ENCODE results near the gene SSR1. TPM values are rescaled to one million over a fixed set of nuclear protein-coding genes. Genes with fewer than 3 reads are reported as not detected.

The SSR1 gene
- total and polyA plus RNA-seq, 2 of the 13 experiments (the other 11 are each of a cell fraction or from before 2014, with no cell fraction given): 203 to 243 TPM

DNA sequence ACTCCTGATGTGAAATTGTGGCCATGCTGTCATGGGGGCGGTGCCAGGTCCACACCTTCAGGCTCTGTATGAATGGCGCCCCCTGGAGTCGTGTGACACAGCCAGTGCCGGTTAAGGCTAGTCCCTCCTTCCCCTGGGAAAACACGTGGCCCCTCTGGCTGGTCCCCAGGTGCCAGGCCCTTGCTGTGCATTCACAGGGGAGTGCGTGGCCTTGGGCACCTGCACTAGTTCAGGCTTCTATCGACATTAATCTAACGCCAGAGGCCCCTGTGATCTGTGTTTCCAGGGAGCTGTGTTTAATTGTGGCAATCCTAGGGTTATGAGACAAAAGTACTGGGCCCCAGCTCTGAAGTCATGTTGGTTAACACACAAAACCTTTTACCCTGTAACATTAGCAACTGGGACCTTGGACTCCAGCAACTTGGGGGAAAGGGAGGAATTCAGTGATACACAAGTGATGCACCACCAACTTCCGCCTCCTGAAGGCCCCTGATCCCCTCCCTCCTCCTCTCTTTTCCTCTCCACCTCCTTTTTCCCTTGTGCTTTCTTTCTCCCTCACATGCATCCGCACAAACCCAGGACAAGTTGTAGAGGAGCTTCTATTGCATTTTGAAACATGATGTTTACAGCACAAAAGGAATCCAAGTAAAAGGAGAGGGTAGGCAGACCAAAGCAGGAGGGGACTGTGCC lies 74.0 kb downstream of the SSR1 start (continued):
- TF ChIP-seq, protein P1, sequence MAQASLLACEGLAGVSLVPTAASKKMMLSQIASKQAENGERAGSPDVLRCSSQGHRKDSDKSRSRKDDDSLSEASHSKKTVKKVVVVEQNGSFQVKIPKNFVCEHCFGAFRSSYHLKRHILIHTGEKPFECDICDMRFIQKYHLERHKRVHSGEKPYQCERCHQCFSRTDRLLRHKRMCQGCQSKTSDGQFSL (CRISPR knock-in tag; IDR thresholded peaks at IDR 0.05): no peak
- TF ChIP-seq POLR2AphosphoS5 (IDR thresholded peaks at IDR 0.05; ENCODE audit: low read depth, low read length): peak; percentile 32; the same call in 1 of the 2 replicates
- TF ChIP-seq HDAC1 (CRISPR knock-in tag; IDR thresholded peaks at IDR 0.05): peak; percentile 91; the same call in 1 of the 2 replicates
- TF ChIP-seq ZNF619 (CRISPR knock-in tag; IDR thresholded peaks at IDR 0.05): no peak
- TF ChIP-seq HOXA7 (CRISPR knock-in tag; IDR thresholded peaks at IDR 0.05): no peak
- no peak for TF ChIP-seq ZNF230 (CRISPR knock-in tag; IDR thresholded peaks at IDR 0.05)
- peak; percentile 51; the same call in 1 of the 2 replicates for TF ChIP-seq MTA1 (CRISPR knock-in tag; IDR thresholded peaks at IDR 0.05; ENCODE audit: borderline replicate concordance)
- TF ChIP-seq ETS1 (CRISPR knock-in tag; IDR thresholded peaks at IDR 0.05): no peak
- no peak for TF ChIP-seq ZNF552 (CRISPR knock-in tag; IDR thresholded peaks at IDR 0.05; ENCODE audit: borderline replicate concordance)
- peak; percentile 66; the same call in 1 of the 2 replicates for TF ChIP-seq RARA (CRISPR knock-in tag; IDR thresholded peaks at IDR 0.05)
- TF ChIP-seq ZNF225 (CRISPR knock-in tag; IDR thresholded peaks at IDR 0.05): peak; percentile 74; the same call in 1 of the 2 replicates
- TF ChIP-seq, protein P2, sequence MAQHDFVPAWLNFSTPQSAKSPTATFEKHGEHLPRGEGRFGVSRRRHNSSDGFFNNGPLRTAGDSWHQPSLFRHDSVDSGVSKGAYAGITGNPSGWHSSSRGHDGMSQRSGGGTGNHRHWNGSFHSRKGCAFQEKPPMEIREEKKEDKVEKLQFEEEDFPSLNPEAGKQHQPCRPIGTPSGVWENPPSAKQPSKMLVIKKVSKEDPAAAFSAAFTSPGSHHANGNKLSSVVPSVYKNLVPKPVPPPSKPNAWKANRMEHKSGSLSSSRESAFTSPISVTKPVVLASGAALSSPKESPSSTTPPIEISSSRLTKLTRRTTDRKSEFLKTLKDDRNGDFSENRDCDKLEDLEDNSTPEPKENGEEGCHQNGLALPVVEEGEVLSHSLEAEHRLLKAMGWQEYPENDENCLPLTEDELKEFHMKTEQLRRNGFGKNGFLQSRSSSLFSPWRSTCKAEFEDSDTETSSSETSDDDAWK (CRISPR knock-in tag; IDR thresholded peaks at IDR 0.05): no peak
- TF ChIP-seq, protein P3, sequence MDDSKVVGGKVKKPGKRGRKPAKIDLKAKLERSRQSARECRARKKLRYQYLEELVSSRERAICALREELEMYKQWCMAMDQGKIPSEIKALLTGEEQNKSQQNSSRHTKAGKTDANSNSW (CRISPR knock-in tag; IDR thresholded peaks at IDR 0.05; ENCODE audit: borderline replicate concordance): no peak
- TF ChIP-seq ZNF143 (CRISPR knock-in tag; IDR thresholded peaks at IDR 0.05): no peak; the same call in 1 of the 2 replicates
- TF ChIP-seq, protein P4, sequence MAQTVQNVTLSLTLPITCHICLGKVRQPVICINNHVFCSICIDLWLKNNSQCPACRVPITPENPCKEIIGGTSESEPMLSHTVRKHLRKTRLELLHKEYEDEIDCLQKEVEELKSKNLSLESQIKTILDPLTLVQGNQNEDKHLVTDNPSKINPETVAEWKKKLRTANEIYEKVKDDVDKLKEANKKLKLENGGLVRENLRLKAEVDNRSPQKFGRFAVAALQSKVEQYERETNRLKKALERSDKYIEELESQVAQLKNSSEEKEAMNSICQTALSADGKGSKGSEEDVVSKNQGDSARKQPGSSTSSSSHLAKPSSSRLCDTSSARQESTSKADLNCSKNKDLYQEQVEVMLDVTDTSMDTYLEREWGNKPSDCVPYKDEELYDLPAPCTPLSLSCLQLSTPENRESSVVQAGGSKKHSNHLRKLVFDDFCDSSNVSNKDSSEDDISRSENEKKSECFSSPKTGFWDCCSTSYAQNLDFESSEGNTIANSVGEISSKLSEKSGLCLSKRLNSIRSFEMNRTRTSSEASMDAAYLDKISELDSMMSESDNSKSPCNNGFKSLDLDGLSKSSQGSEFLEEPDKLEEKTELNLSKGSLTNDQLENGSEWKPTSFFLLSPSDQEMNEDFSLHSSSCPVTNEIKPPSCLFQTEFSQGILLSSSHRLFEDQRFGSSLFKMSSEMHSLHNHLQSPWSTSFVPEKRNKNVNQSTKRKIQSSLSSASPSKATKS (CRISPR knock-in tag; IDR thresholded peaks at IDR 0.05): no peak
- peak; percentile 58; the same call in 1 of the 2 replicates for TF ChIP-seq PITX1 (CRISPR knock-in tag; IDR thresholded peaks at IDR 0.05)
- TF ChIP-seq ARHGAP35 (CRISPR knock-in tag; IDR thresholded peaks at IDR 0.05; ENCODE audit: borderline replicate concordance): no peak
- TF ChIP-seq GTF3A (CRISPR knock-in tag; conservative IDR thresholded peaks at IDR 0.05): no peak
- no peak for TF ChIP-seq ZNF850 (CRISPR knock-in tag; conservative IDR thresholded peaks at IDR 0.05)
- TF ChIP-seq ZBTB42 (CRISPR knock-in tag; IDR thresholded peaks at IDR 0.05): no peak
- TF ChIP-seq ZNF670 (CRISPR knock-in tag; IDR thresholded peaks at IDR 0.05; ENCODE audit: borderline replicate concordance): no peak
- TF ChIP-seq ZNF737 (CRISPR knock-in tag; IDR thresholded peaks at IDR 0.05; ENCODE audit: borderline replicate concordance): no peak
- TF ChIP-seq ATRX (CRISPR knock-in tag; IDR thresholded peaks at IDR 0.05; ENCODE audit: borderline replicate concordance): no peak
